Adrenal gland (tissue), 12 donors: ENCODE results near the gene ANO2. TPM values are rescaled to one million over a fixed set of nuclear protein-coding genes. Genes with fewer than 3 reads are reported as not detected.

ENCODE experiments used
- DNase-seq, 7 donors: peaks; one replicate each; pipeline ENCODE4 v3.0.0-alpha.2; 2019 to 2020
- H3K27ac ChIP-seq, 5 donors: fragments of 200-600 bp; sonication (generic) in 4 of 5; 1 replicate in 3 of 5; 2 replicates in 2 of 5; pipeline versions ENCODE4 v1.5.1 to v1.8.0; 2016 to 2020; ENCODE audit warnings: mild to moderate bottlenecking in 1 of 5
- H3K27me3 ChIP-seq: fragments of 200-600 bp; 2 replicates; pipeline ENCODE4 v1.8.0; 2021
- H3K36me3 ChIP-seq, 2 donors: fragments of 200-600 bp; replicated peaks in 1 of 2; 1 replicate in 1 of 2; 2 replicates in 1 of 2; pipeline versions ENCODE4 v1.5.1 to v1.8.0; 2018 to 2022
- H3K4me1 ChIP-seq, 2 donors: fragments of 200-600 bp; replicated peaks in 1 of 2; 1 replicate in 1 of 2; 2 replicates in 1 of 2; pipeline versions ENCODE4 v1.5.1 to v1.8.0; 2018 to 2021
- H3K4me3 ChIP-seq, 4 donors: fragments of 200-600 bp; sonication (generic) in 3 of 4; one replicate each; pipeline ENCODE4 v1.5.1; 2016 to 2018
- H3K9me3 ChIP-seq, 3 donors: fragments of 200-600 bp; sonication (generic) in 1 of 3; replicated peaks in 1 of 3; 1 replicate in 2 of 3; 2 replicates in 1 of 3; pipeline versions ENCODE4 v1.5.1 to v1.8.0; 2016 to 2021
- POLR2A ChIP-seq, 2 donors: fragments of 450-650 bp; IDR thresholded peaks; one replicate each; pipeline ENCODE4 v1.6.1; 2017; ENCODE audit warnings: antibody characterized with exemption in 2 of 2, mild to moderate bottlenecking in 2 of 2, moderate library complexity in 1 of 2
- WGBS, 4 donors: extraction: QIAGEN DNeasy Blood & Tissue Kit in 2 of 4; methylation state at CpG; one replicate each; pipeline versions ENCODE4 v1.1.5 to v1.1.7; 2013 to 2017; 5-methylcytosine and 5-hydroxymethylcytosine counted together
- intact Hi-C, 2 donors: fragments of 100-400 bp; cut with DNase I; formaldehyde crosslinking; loops; one replicate each; pipeline versions ENCODE4 v1.14.1 to v1.15.0; 2022 to 2023
- polyA plus RNA-seq, 3 donors: library from polyadenylated mRNA; stranded (reverse); fragments of 200-250 nt in 2 of 3; fragments of 350-450 nt in 1 of 3; fragmentation: Illumina TruSeq in 1 of 3; extraction: RNeasy Lipid Tissue Mini Kit (QIAGEN cat#74804) in 1 of 3; gene quantifications; one replicate each; pipeline ENCODE4 v1.2.3, GENCODE V29; 2013 to 2014
- total RNA-seq, 9 donors: library from RNA; depleted of rRNA in 4 of 9; stranded (reverse); fragments of >200 nt in 4 of 9; fragments of 120-200 nt in 1 of 9; fragmentation: NEBNext Ultra II Directional in 1 of 9; extraction: Animal tissue kit (Norgen Biotek cat#: 25700) in 1 of 9; gene quantifications; one replicate each; pipeline versions ENCODE4 v1.1.0 to v1.2.4, GENCODE V29; 2013 to 2023
- TF ChIP-seq, protein P1 (sequence below), 6 experiments: fragments of 450-650 bp in 4 of 6; fragments of 200-600 bp in 2 of 6; sonication (generic) in 1 of 6; IDR thresholded peaks; 1 replicate in 5 of 6; 2 replicates in 1 of 6; pipeline versions ENCODE4 v1.5.1 to v1.8.0; 2016 to 2021; ENCODE audit warnings: antibody characterized with exemption in 6 of 6, mild to moderate bottlenecking in 2 of 6, moderate library complexity in 1 of 6
- donor health status: healthy with polysubstance abuse.
- donor health status: Bipolar disorder and iron deficiency.
- donor health status: DM: yes; HTN: yes; CAD: no.
- donor health status: DM: no; HTN: no; CAD: no.
- donor health status: DM: no; HTN: no; CAD: no.
- donor health status: DM: yes; HTN: yes; CAD: no.

Gene ANO2
- total and polyA plus RNA-seq, 12 donors = 0.17 to 1.8 (median 0.88) TPM; not detected in 1

DNA sequence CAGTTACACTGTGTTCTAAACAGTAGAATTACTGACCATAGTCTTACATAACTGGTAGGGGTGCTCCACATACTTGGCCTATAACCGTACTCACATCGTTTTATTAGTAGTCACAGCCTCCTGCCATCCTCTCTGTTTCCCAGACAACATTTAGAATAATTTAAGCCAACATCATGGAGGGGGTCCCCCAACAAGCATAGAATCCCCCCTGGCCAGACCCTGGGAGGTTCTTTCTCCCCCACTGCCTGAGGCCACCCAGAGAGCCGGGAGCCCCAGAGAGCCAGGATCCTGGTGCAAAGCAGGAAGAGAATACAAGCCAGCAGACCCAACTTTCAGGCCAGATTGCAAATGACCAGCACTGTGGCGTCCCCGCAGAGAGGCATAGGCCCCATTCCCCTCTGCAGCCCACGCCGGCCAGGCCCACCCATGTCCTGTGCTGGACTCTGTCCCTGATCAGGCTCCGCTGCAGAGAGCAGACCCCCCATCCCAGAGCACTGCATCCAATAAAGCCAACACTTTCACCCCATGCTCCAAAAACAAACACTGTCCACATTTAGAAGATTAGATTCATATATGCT lies 317.9 kb downstream of the ANO2 start:
- H3K4me1 ChIP-seq = no peaks in the 10 kb centered on the region
- 73 to 88% (median 84%) methylated on average over 8 of the region's 8 CpGs for WGBS, 4 donors
- no peak overlapping the region for H3K27ac ChIP-seq
- H3K27me3 ChIP-seq = no peaks in the 10 kb centered on the region
- no peak for DNase-seq
- no peaks in the 10 kb centered on the region for H3K36me3 ChIP-seq
- H3K9me3 ChIP-seq = no peaks in the 10 kb centered on the region
- intact Hi-C loops = no loop called here
- no peak overlapping the region for H3K4me3 ChIP-seq
- TF ChIP-seq, protein P1, sequence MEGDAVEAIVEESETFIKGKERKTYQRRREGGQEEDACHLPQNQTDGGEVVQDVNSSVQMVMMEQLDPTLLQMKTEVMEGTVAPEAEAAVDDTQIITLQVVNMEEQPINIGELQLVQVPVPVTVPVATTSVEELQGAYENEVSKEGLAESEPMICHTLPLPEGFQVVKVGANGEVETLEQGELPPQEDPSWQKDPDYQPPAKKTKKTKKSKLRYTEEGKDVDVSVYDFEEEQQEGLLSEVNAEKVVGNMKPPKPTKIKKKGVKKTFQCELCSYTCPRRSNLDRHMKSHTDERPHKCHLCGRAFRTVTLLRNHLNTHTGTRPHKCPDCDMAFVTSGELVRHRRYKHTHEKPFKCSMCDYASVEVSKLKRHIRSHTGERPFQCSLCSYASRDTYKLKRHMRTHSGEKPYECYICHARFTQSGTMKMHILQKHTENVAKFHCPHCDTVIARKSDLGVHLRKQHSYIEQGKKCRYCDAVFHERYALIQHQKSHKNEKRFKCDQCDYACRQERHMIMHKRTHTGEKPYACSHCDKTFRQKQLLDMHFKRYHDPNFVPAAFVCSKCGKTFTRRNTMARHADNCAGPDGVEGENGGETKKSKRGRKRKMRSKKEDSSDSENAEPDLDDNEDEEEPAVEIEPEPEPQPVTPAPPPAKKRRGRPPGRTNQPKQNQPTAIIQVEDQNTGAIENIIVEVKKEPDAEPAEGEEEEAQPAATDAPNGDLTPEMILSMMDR (IDR thresholded peaks at IDR 0.05) = no peak
- TF ChIP-seq POLR2A (IDR thresholded peaks at IDR 0.05) = no peak

DNA sequence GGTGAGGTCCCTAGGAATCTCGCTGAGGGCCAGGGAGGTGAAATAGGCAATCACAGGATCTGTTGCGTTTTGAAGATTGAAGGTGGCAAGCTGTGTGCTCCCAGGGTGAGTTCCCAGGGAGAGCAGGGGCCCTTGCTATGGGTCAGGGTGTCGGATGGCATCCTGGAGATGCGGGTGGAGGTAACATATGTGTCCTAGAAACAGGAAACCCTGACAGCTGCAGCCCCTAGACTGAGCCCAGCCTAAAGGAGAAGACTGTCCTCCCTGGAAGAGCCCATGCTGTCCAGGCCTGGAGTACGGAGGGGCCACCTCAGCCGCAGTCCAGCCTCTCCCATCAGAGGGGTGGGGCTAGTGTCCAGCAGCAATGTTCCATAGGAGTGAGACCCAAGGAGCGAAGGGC lies 318.9 kb downstream of the ANO2 start:
- intact Hi-C loops = no loop called here
- WGBS, 4 donors = 81 to 89% (median 87%) methylated on average over 5 to 7 of the region's 7 CpGs

DNA sequence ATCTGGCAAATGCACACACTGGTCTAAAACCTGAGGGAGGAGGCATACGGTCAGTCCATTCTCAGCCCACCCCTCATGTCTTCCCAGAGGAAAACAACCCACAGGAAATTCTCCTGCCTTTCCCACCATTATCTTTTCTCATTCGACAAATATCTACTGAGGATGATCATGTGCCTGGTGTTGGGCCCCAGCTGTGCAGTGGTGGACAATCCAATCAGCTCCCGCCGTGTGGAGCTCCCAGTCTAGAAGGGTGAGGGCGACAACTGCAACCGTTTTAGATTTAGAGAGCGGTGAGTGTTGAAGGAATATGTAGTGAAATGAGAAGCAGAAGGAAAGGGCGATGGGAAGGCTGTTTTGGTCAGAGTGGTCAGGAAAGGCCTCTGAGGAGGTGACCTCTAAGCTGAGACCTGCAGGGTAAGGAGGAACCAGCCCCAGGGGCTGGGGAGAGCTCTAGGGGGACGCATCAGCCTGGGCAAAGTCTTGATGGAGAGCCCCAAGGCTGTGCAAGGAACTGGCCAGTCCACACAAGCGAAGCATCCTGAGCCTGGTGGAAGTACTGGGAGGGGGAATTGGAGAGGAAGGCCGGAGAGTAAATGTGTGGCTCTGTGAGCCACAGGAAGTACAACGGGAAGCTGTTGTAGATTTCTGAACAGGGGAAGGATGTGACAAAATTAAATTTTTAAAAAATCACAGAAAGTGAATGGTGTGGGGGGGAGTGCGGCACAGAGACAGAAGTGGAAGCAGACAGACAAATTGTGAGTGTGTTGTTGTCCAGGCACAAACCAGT lies 320.4 kb downstream of the ANO2 start:
- H3K36me3 ChIP-seq = no peaks in the 10 kb centered on the region
- no peak for TF ChIP-seq POLR2A (IDR thresholded peaks at IDR 0.05)
- TF ChIP-seq, protein P1 (IDR thresholded peaks at IDR 0.05) = no peak
- H3K27ac ChIP-seq = no peak overlapping the region
- H3K27me3 ChIP-seq = no peaks in the 10 kb centered on the region
- intact Hi-C loops = no loop called here
- no peaks in the 10 kb centered on the region for H3K9me3 ChIP-seq
- no peak overlapping the region for H3K4me3 ChIP-seq
- WGBS, 4 donors = 72 to 75% (median 74%) methylated on average over 13 of the region's 13 CpGs
- DNase-seq = no peak
- H3K4me1 ChIP-seq = no peaks in the 10 kb centered on the region

More for the DNA sequence above, 318.9 kb downstream of the ANO2 start:
- no peaks in the 10 kb centered on the region for H3K4me1 ChIP-seq
- no peak for TF ChIP-seq POLR2A (IDR thresholded peaks at IDR 0.05)
- TF ChIP-seq, protein P1 (IDR thresholded peaks at IDR 0.05) = no peak
- DNase-seq = no peak
- no peaks in the 10 kb centered on the region for H3K36me3 ChIP-seq
- no peaks in the 10 kb centered on the region for H3K9me3 ChIP-seq
- no peaks in the 10 kb centered on the region for H3K27me3 ChIP-seq
- H3K27ac ChIP-seq = no peak overlapping the region
- no peak overlapping the region for H3K4me3 ChIP-seq

DNA sequence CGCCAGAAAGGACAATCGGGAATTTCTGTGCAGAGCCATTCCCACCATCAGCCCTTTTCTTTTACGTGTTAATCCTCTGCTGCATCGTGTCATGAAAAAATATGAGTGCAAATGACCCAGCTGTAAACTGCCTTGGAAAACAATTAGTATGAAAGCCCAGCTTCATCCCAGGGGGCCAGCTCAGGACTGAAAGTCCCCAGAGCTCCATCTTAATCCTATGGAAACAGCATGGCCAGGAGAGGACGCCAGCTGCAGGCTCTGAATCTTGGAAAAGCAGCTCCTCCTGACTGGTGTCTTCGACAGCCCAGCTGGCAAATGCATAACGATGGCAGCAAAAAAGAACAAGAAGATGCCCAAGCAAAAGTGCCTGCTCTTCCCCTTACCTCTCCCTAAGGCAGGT lies 321.6 kb downstream of the ANO2 start:
- H3K27ac ChIP-seq = no peak overlapping the region
- H3K9me3 ChIP-seq = no peaks in the 10 kb centered on the region
- no peak overlapping the region for H3K4me3 ChIP-seq
- H3K4me1 ChIP-seq = no peaks in the 10 kb centered on the region
- no peak for TF ChIP-seq POLR2A (IDR thresholded peaks at IDR 0.05)
- TF ChIP-seq, protein P1 (IDR thresholded peaks at IDR 0.05) = no peak
- intact Hi-C loops = no loop called here
- H3K36me3 ChIP-seq = no peaks in the 10 kb centered on the region
- no peaks in the 10 kb centered on the region for H3K27me3 ChIP-seq
- 64 to 70% (median 67%) methylated on average over 7 of the region's 7 CpGs for WGBS, 4 donors
- DNase-seq = no peak
